ENCODE measurements around the gene IGFBP2. TPM values are rescaled to one million over a fixed set of nuclear protein-coding genes. Genes with fewer than 3 reads are reported as not detected.

IGFBP2 gene
- total and polyA plus RNA-seq, 2 of the 8 experiments (the other 6 are each of a cell fraction or from before 2014, with no cell fraction given) = 326 to 782 TPM

GRCh38 chr2:216648105-216648504, 14.9 kb downstream of the IGFBP2 start (continued):
- no peak for TF ChIP-seq CREB1 (IDR thresholded peaks at IDR 0.05)

All from H1 (cell line).